Neural cell (in vitro differentiated cells): ENCODE results near the gene DNMBP. TPM values are rescaled to one million over a fixed set of nuclear protein-coding genes. Genes with fewer than 3 reads are reported as not detected.

ENCODE experiments used
- H2AFZ ChIP-seq: fragments of 200-600, 300-800 bp; sonication (generic), shearing (Covaris generic); 2 replicates; pipeline ENCODE4 v1.6.0; 2014; ENCODE audit warnings: low read depth, mild to moderate bottlenecking, antibody characterized with exemption, low read length, moderate library complexity
- H3F3A ChIP-seq: fragments of 200-600 bp; shearing (Covaris generic); 2 replicates; pipeline ENCODE4 v1.6.1; 2016; ENCODE audit warnings: mild to moderate bottlenecking, moderate library complexity, mixed read lengths, antibody characterized with exemption, low read length; ENCODE audit not compliant: insufficient read depth, poor library complexity, severe bottlenecking
- H3K27ac ChIP-seq: fragments of 200-600, 300-800 bp; sonication (generic), shearing (Covaris generic); 2 replicates; pipeline ENCODE4 v1.5.1; 2014; ENCODE audit warnings: mild to moderate bottlenecking, low read length, moderate library complexity
- H3K27me3 ChIP-seq: fragments of 300-800, 200-600 bp; sonication (generic), shearing (Covaris generic); 2 replicates; pipeline ENCODE4 v1.6.0; 2014; ENCODE audit warnings: mild to moderate bottlenecking, low read depth, low read length, moderate library complexity; ENCODE audit not compliant: insufficient read depth
- H3K36me3 ChIP-seq: fragments of 300-800, 200-600 bp; sonication (generic), shearing (Covaris generic); 2 replicates; pipeline ENCODE4 v1.5.1; 2014; ENCODE audit warnings: mild to moderate bottlenecking, antibody characterized with exemption, low read length, moderate library complexity; ENCODE audit not compliant: insufficient read depth
- H3K4me2 ChIP-seq: fragments of 300-800, 200-600 bp; sonication (generic), shearing (Covaris generic); 2 replicates; pipeline ENCODE4 v1.6.0; 2014; ENCODE audit warnings: mild to moderate bottlenecking, low read length
- H3K4me3 ChIP-seq: fragments of 300-800, 200-600 bp; sonication (generic), shearing (Covaris generic); 2 replicates; pipeline ENCODE4 v1.5.1; 2014; ENCODE audit warnings: mild to moderate bottlenecking, low read length, moderate library complexity
- H3K79me2 ChIP-seq: fragments of 200-600 bp; shearing (Covaris generic); replicated peaks from 2 replicates; pipeline ENCODE4 v1.6.0; 2014; ENCODE audit warnings: mild to moderate bottlenecking, low read length, moderate library complexity; ENCODE audit not compliant: insufficient read depth
- H3K9ac ChIP-seq: fragments of 300-800, 200-600 bp; sonication (generic), shearing (Covaris generic); 2 replicates; pipeline ENCODE4 v1.6.1; 2016; ENCODE audit warnings: mild to moderate bottlenecking, low read length, mixed read lengths
- H3K9me2 ChIP-seq: fragments of 200-600 bp; shearing (Covaris generic); 2 replicates; pipeline ENCODE4 v1.6.1; 2016; ENCODE audit warnings: mild to moderate bottlenecking, low read length, mixed read lengths; ENCODE audit not compliant: insufficient read depth
- H3K9me3 ChIP-seq: fragments of 200-600, 300-800 bp; sonication (generic), shearing (Covaris generic); 2 replicates; pipeline ENCODE4 v1.6.1; 2016; ENCODE audit warnings: mild to moderate bottlenecking, mixed run types, low read length, moderate library complexity, mixed read lengths
- H4K20me1 ChIP-seq: fragments of 200-600 bp; shearing (Covaris generic); 2 replicates; pipeline ENCODE4 v1.6.1; 2016; ENCODE audit warnings: mild to moderate bottlenecking, mixed run types; ENCODE audit not compliant: insufficient read depth
- CTCF ChIP-seq: fragments of 450-650 bp; IDR thresholded peaks from 2 replicates; pipeline ENCODE4 v1.5.1; 2014; ENCODE audit warnings: antibody characterized with exemption, mild to moderate bottlenecking, moderate library complexity; ENCODE audit not compliant: poor library complexity, severe bottlenecking
- EP300 ChIP-seq: fragments of 450-650 bp; conservative IDR thresholded peaks from 2 replicates; pipeline ENCODE4 v1.6.1; 2014; ENCODE audit warnings: antibody characterized with exemption, mild to moderate bottlenecking, moderate library complexity; ENCODE audit not compliant: poor library complexity, severe bottlenecking
- EZH2 ChIP-seq: fragments of 200-600, 300-800 bp; shearing (Covaris generic), sonication (generic); IDR thresholded peaks from 2 replicates; pipeline ENCODE4 v1.6.1; 2014; ENCODE audit warnings: antibody characterized with exemption, low read length, borderline replicate concordance, mild to moderate bottlenecking; ENCODE audit not compliant: insufficient read depth, poor library complexity, severe bottlenecking
- MXI1 ChIP-seq: fragments of 450-650 bp; conservative IDR thresholded peaks from 2 replicates; pipeline ENCODE4 v1.6.1; 2014; ENCODE audit warnings: antibody characterized with exemption, mild to moderate bottlenecking; ENCODE audit not compliant: poor library complexity, severe bottlenecking
- POLR2AphosphoS5 ChIP-seq: IDR thresholded peaks from 2 replicates; pipeline ENCODE4 v1.6.1; 2012
- RAD21 ChIP-seq: fragments of 450-650 bp; conservative IDR thresholded peaks from 2 replicates; pipeline ENCODE4 v1.6.1; 2014; ENCODE audit warnings: antibody characterized with exemption, mild to moderate bottlenecking, moderate library complexity
- SMC3 ChIP-seq: fragments of 450-650 bp; conservative IDR thresholded peaks from 2 replicates; pipeline ENCODE4 v1.6.1; 2014; ENCODE audit warnings: antibody characterized with exemption, mild to moderate bottlenecking, moderate library complexity; ENCODE audit not compliant: poor library complexity
- TAF1 ChIP-seq: IDR thresholded peaks from 2 replicates; pipeline ENCODE4 v1.6.1; 2012; ENCODE audit warnings: low read depth
- polyA minus RNA-seq: library from RNA; depleted of rRNA, polyadenylated mRNA; stranded (reverse); fragments of >200 nt; gene quantifications from 2 replicates; pipeline ENCODE4 v1.2.3, GENCODE V29; 2014
- polyA plus RNA-seq: library from polyadenylated mRNA; depleted of rRNA; stranded (reverse); fragments of >200 nt; gene quantifications from 2 replicates; pipeline ENCODE4 v1.2.3, GENCODE V29; 2014
- TF ChIP-seq, protein P1 (sequence below): IDR thresholded peaks from 2 replicates; pipeline ENCODE4 v1.6.1; 2012; ENCODE audit warnings: borderline replicate concordance

The DNMBP gene, protein sequence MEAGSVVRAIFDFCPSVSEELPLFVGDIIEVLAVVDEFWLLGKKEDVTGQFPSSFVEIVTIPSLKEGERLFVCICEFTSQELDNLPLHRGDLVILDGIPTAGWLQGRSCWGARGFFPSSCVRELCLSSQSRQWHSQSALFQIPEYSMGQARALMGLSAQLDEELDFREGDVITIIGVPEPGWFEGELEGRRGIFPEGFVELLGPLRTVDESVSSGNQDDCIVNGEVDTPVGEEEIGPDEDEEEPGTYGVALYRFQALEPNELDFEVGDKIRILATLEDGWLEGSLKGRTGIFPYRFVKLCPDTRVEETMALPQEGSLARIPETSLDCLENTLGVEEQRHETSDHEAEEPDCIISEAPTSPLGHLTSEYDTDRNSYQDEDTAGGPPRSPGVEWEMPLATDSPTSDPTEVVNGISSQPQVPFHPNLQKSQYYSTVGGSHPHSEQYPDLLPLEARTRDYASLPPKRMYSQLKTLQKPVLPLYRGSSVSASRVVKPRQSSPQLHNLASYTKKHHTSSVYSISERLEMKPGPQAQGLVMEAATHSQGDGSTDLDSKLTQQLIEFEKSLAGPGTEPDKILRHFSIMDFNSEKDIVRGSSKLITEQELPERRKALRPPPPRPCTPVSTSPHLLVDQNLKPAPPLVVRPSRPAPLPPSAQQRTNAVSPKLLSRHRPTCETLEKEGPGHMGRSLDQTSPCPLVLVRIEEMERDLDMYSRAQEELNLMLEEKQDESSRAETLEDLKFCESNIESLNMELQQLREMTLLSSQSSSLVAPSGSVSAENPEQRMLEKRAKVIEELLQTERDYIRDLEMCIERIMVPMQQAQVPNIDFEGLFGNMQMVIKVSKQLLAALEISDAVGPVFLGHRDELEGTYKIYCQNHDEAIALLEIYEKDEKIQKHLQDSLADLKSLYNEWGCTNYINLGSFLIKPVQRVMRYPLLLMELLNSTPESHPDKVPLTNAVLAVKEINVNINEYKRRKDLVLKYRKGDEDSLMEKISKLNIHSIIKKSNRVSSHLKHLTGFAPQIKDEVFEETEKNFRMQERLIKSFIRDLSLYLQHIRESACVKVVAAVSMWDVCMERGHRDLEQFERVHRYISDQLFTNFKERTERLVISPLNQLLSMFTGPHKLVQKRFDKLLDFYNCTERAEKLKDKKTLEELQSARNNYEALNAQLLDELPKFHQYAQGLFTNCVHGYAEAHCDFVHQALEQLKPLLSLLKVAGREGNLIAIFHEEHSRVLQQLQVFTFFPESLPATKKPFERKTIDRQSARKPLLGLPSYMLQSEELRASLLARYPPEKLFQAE (N-terminal part only)
- polyA plus RNA-seq: 2.3 and 3.1 TPM in 2 replicates
- polyA minus RNA-seq: 7.9 and 8.3 TPM in 2 replicates

DNA sequence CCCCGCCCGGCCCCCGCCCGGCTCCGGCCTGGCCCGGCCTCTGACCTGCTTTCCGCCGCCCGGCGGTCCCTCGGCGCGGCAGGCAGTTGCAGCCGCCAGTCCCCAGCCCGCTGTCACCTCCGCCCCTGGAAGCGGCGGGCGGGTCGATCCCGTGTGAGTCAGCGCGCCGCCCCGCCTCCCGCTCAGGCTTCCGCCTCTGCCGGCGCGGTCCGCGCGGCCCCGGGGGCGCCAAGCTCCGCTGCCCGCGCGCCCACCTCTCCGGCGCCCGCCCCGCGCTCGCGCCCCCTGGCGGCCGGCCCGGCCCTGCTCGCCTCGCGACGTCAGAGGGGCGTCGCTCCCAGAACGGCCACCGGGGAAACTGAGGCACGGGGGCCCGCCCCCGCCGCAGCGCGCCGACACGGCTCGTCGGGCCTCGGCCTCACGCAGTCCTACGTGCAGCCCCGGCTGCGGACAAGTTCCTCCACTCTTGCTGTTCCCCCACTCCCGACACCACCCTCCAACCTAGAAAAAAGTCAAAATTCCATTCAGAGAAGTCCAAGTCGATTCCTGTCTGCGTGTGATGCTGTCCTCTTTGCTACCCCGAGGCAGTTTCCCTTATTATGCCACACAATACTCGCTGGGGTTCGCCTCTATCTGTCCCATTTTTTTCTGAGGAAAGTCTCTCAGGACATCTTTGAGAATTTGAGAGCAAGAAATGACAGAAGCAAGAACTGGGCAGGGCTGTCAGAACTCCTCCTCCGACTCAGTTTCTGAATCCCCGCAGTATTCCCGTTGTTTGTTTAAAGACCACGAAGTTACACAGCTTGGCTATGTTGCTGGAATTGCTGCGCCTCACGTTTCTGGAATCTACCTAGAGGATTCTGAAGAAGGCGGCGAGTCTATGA is at the start of gene DNMBP:
TSS of gene DNMBP (minus strand) at position 155 of the 884 bp plus-strand sequence. CDS start 37,823 bp downstream, outside the sequence.
- no peaks in the 10 kb centered on the region for H3K79me2 ChIP-seq
- peak within 1 kb of the TSS; percentile 72 for H3K4me2 ChIP-seq
- TF ChIP-seq RAD21: peak; percentile 50
- TF ChIP-seq, protein P1, sequence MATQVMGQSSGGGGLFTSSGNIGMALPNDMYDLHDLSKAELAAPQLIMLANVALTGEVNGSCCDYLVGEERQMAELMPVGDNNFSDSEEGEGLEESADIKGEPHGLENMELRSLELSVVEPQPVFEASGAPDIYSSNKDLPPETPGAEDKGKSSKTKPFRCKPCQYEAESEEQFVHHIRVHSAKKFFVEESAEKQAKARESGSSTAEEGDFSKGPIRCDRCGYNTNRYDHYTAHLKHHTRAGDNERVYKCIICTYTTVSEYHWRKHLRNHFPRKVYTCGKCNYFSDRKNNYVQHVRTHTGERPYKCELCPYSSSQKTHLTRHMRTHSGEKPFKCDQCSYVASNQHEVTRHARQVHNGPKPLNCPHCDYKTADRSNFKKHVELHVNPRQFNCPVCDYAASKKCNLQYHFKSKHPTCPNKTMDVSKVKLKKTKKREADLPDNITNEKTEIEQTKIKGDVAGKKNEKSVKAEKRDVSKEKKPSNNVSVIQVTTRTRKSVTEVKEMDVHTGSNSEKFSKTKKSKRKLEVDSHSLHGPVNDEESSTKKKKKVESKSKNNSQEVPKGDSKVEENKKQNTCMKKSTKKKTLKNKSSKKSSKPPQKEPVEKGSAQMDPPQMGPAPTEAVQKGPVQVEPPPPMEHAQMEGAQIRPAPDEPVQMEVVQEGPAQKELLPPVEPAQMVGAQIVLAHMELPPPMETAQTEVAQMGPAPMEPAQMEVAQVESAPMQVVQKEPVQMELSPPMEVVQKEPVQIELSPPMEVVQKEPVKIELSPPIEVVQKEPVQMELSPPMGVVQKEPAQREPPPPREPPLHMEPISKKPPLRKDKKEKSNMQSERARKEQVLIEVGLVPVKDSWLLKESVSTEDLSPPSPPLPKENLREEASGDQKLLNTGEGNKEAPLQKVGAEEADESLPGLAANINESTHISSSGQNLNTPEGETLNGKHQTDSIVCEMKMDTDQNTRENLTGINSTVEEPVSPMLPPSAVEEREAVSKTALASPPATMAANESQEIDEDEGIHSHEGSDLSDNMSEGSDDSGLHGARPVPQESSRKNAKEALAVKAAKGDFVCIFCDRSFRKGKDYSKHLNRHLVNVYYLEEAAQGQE: no peak
- no peak for TF ChIP-seq EZH2
- no peak for TF ChIP-seq TAF1
- TF ChIP-seq MXI1: peak; percentile 8
- TF ChIP-seq CTCF: peak; percentile 76
- TF ChIP-seq SMC3: peak; percentile 67
- no peak for TF ChIP-seq EP300
- peak; percentile 60 for TF ChIP-seq POLR2AphosphoS5
- H3F3A ChIP-seq: no peaks in the 10 kb centered on the region
- no peaks in the 10 kb centered on the region for H3K9me2 ChIP-seq
- H3K9me3 ChIP-seq: no peaks in the 10 kb centered on the region
- H3K27me3 ChIP-seq: no peaks in the 10 kb centered on the region
- peak within 1 kb of the TSS; percentile 31 for H3K27ac ChIP-seq
- H3K36me3 ChIP-seq: no peaks in the 10 kb centered on the region
- H2AFZ ChIP-seq: peak within 1 kb of the TSS; percentile 85
- peak within 1 kb of the TSS; percentile 67 for H3K9ac ChIP-seq
- H3K4me3 ChIP-seq: peak within 1 kb of the TSS; percentile 94
- no peaks in the 10 kb centered on the region for H4K20me1 ChIP-seq
